ENCODE measurements around the gene PCDHB8.

Gene PCDHB8

GRCh38 chr5:141213656-141214339, 36.2 kb downstream of the PCDHB8 start, which contains the start of gene PCDHB13:
PCDHB13 (plus strand) TSS chr5:141213919; CDS start chr5:141214124, 205 bp downstream.
- TF ChIP-seq RAD21 (IDR thresholded peaks at IDR 0.05; ENCODE audit: low read depth): peak; percentile 51

- TF ChIP-seq RAD21 (IDR thresholded peaks at IDR 0.05; ENCODE audit: low read depth) (peak; percentile 35), TCF12 (IDR thresholded peaks at IDR 0.05; ENCODE audit: low read depth) (no peak)
These were observed 45.7 kb downstream of the PCDHB8 start, which contains the start of gene PCDHB14 for GRCh38 chr5:141223112-141223783. PCDHB14 (plus strand) TSS chr5:141223343; CDS start chr5:141223506, 163 bp downstream.
